ENCODE data around the gene CCDC17.
A peak's percentile ranks its signal among the peaks of the same experiment; 100 is the strongest.

The CCDC17 gene

DNA sequence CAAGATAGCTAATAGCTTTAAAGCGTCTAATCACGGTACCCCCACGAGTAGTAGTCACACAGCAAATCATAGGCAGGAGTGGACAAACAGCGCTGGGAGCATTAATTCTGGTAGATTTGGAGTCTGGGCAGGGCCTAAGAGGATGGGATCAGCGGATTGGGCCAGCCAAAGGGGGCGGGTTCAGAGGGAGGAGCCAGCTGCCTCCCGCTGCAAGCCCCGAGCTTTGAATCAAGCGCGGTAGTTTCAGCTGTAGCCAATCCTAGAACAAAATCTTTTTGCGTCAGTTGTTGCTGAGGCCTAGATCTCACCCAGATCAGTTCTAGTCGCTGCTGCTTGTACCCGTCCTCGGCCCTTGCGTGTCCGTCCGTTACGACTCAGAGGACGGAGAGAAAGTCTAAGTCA, 40.6 kb downstream of the CCDC17 start:
- TF ChIP-seq, protein P1, sequence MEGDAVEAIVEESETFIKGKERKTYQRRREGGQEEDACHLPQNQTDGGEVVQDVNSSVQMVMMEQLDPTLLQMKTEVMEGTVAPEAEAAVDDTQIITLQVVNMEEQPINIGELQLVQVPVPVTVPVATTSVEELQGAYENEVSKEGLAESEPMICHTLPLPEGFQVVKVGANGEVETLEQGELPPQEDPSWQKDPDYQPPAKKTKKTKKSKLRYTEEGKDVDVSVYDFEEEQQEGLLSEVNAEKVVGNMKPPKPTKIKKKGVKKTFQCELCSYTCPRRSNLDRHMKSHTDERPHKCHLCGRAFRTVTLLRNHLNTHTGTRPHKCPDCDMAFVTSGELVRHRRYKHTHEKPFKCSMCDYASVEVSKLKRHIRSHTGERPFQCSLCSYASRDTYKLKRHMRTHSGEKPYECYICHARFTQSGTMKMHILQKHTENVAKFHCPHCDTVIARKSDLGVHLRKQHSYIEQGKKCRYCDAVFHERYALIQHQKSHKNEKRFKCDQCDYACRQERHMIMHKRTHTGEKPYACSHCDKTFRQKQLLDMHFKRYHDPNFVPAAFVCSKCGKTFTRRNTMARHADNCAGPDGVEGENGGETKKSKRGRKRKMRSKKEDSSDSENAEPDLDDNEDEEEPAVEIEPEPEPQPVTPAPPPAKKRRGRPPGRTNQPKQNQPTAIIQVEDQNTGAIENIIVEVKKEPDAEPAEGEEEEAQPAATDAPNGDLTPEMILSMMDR (IDR thresholded peaks at IDR 0.05; ENCODE audit: poor library complexity, severe bottlenecking): no peak
- DNase-seq (ENCODE audit: low spot score) (peak; percentile 93), ATAC-seq (ENCODE audit: low read depth) (peak; percentile 90)
- H3K36me3 ChIP-seq (ENCODE audit: low read depth): peaks cover 5% of the 10 kb centered on the region; the same call in 1 of the 2 replicates
- H3K4me3 ChIP-seq (ENCODE audit: severe bottlenecking): peak overlapping the region; percentile 75
- H3K9me3 ChIP-seq (ENCODE audit: severe bottlenecking): no peaks in the 10 kb centered on the region
- H3K27ac ChIP-seq (ENCODE audit: poor library complexity, severe bottlenecking): peak overlapping the region; percentile 73
- no peaks in the 10 kb centered on the region for H3K4me1 ChIP-seq (ENCODE audit: insufficient read depth, poor library complexity, severe bottlenecking)
- H3K27me3 ChIP-seq (ENCODE audit: insufficient read depth, poor library complexity, severe bottlenecking): no peaks in the 10 kb centered on the region

DNA sequence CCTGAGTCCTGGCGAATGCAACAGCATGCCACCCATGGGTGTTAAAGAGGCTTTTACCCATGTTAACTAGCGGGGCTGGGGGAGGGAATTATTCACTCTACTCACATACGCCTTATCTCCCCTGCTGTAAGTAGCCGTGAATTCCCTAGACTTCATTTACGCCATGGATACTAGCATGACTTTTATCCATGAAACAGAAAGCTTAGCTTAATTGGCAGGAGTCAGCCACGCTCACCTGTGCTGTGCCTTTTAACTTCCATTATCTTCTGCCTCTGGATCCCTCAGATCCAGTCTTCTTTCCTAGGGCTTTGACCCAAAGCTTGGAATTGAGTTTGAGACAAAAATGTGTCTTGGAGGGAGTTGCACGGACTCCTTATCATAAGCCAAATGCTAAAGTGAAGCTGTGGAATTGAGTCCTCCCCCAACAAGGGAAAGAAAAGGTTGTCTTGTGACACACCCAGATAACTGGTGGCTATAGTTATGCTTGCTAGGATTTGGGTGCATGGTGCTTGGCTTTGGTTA, 49.7 kb downstream of the CCDC17 start:
- Histone ChIP-seq H3K36me3 (ENCODE audit: low read depth) (peaks cover 14% of the 10 kb centered on the region), H3K27ac (ENCODE audit: poor library complexity, severe bottlenecking) (no peak overlapping the region), H3K4me3 (ENCODE audit: severe bottlenecking) (no peak overlapping the region), H3K27me3 (ENCODE audit: insufficient read depth, poor library complexity, severe bottlenecking) (no peaks in the 10 kb centered on the region), H3K4me1 (ENCODE audit: insufficient read depth, poor library complexity, severe bottlenecking) (no peaks in the 10 kb centered on the region), H3K9me3 (ENCODE audit: severe bottlenecking) (no peaks in the 10 kb centered on the region)
- TF ChIP-seq, protein P1 (IDR thresholded peaks at IDR 0.05; ENCODE audit: poor library complexity, severe bottlenecking): no peak
- DNase-seq (ENCODE audit: low spot score) (no peak), ATAC-seq (ENCODE audit: low read depth) (no peak)

DNA sequence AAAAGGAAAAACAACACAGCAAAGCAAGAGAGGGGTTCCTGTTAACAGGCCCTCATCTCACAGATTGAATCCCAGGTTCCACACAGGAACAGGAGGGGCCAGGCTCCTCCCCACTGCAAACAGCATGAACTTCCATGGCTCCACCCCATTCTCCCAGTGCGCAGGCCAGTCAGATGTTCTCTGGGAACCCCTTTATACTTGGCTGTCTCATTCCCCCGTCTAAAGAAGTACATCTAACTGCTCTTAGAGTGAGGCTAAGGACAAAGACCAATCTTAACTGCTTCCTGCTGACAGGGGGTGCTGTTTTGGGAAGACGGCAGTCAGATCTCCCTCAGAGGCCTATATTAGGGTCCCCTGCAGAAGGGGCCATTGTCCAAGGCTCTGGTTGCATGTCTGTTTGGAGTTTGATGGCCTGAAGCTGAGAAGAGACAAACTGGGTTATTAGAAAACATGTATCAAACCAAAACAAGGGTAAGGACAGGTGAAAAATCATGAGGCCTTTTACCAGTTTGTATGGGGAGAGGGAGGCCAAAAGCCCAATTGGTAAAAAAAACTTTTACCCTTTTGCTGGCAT, 50.5 kb downstream of the CCDC17 start:
- ATAC-seq (ENCODE audit: low read depth) (no peak), DNase-seq (ENCODE audit: low spot score) (no peak)
- Histone ChIP-seq H3K9me3 (ENCODE audit: severe bottlenecking) (no peaks in the 10 kb centered on the region), H3K4me3 (ENCODE audit: severe bottlenecking) (no peak overlapping the region), H3K4me1 (ENCODE audit: insufficient read depth, poor library complexity, severe bottlenecking) (no peaks in the 10 kb centered on the region), H3K27me3 (ENCODE audit: insufficient read depth, poor library complexity, severe bottlenecking) (no peaks in the 10 kb centered on the region), H3K27ac (ENCODE audit: poor library complexity, severe bottlenecking) (no peak overlapping the region), H3K36me3 (ENCODE audit: low read depth) (peaks cover 14% of the 10 kb centered on the region)
- TF ChIP-seq, protein P1 (IDR thresholded peaks at IDR 0.05; ENCODE audit: poor library complexity, severe bottlenecking): no peak

DNA sequence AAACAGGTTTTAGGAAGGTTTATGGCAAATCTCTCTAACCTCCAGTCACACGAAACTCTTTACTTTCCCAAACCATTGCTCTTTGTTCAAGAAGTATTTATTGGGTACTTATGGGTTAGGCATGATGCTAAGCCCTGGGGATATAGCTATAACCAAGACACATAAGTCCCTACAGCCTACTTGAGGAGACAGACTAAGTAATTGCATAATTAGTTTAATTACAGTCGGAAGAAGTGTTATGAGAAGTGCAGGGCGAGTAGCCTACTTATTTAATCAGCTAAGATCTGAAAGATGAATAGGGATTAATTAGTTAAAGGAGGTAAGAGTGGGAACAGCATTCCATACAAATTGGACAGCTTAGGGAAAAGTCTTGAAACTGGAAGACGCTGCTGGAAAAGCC, 53.2 kb downstream of the CCDC17 start:
- H3K27me3 ChIP-seq (ENCODE audit: insufficient read depth, poor library complexity, severe bottlenecking): no peaks in the 10 kb centered on the region
- peaks cover 29% of the 10 kb centered on the region for H3K36me3 ChIP-seq (ENCODE audit: low read depth)
- H3K27ac ChIP-seq (ENCODE audit: poor library complexity, severe bottlenecking): no peak overlapping the region
- ATAC-seq (ENCODE audit: low read depth): no peak
- no peak for DNase-seq (ENCODE audit: low spot score)
- H3K4me1 ChIP-seq (ENCODE audit: insufficient read depth, poor library complexity, severe bottlenecking): no peaks in the 10 kb centered on the region
- TF ChIP-seq, protein P1 (IDR thresholded peaks at IDR 0.05; ENCODE audit: poor library complexity, severe bottlenecking): peak; percentile 1
- no peak overlapping the region for H3K4me3 ChIP-seq (ENCODE audit: severe bottlenecking)
- H3K9me3 ChIP-seq (ENCODE audit: severe bottlenecking): no peaks in the 10 kb centered on the region
